Gastroesophageal sphincter (tissue), 3 donors: ENCODE results near the gene TMEM169.

Experiments used
- POLR2AphosphoS5 ChIP-seq: sonication (generic); formaldehyde crosslinking; IDR thresholded peaks from one replicate; pipeline ENCODE4 v1.6.1; 2017; ENCODE audit warnings: antibody characterized with exemption
- TF ChIP-seq, protein P1 (sequence below), 4 experiments: fragments of 200-600 bp in 2 of 4; fragments of 450-650 bp in 2 of 4; sonication (generic) in 1 of 4; IDR thresholded peaks; one replicate each; pipeline ENCODE4 v1.5.1; 2017 to 2019; ENCODE audit warnings: antibody characterized with exemption in 4 of 4, mild to moderate bottlenecking in 2 of 4, moderate library complexity in 2 of 4

- TF ChIP-seq POLR2AphosphoS5: no peak
- TF ChIP-seq, protein P1, sequence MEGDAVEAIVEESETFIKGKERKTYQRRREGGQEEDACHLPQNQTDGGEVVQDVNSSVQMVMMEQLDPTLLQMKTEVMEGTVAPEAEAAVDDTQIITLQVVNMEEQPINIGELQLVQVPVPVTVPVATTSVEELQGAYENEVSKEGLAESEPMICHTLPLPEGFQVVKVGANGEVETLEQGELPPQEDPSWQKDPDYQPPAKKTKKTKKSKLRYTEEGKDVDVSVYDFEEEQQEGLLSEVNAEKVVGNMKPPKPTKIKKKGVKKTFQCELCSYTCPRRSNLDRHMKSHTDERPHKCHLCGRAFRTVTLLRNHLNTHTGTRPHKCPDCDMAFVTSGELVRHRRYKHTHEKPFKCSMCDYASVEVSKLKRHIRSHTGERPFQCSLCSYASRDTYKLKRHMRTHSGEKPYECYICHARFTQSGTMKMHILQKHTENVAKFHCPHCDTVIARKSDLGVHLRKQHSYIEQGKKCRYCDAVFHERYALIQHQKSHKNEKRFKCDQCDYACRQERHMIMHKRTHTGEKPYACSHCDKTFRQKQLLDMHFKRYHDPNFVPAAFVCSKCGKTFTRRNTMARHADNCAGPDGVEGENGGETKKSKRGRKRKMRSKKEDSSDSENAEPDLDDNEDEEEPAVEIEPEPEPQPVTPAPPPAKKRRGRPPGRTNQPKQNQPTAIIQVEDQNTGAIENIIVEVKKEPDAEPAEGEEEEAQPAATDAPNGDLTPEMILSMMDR (IDR thresholded peaks at IDR 0.05): no peak
Measured at GRCh38 chr2:216041438-216041837, 40.3 kb upstream of the TMEM169 start.
